ENCODE results near the gene FIBP. TPM values are rescaled to one million over a fixed set of nuclear protein-coding genes. Genes with fewer than 3 reads are reported as not detected.

FIBP gene
- total RNA-seq, 2 donors from 2014 or later, result 41.9 to 53.5 TPM

GRCh38 chr11:65882120-65883057 is 5.9 kb downstream of the FIBP start:
- DNase-seq, result no peak
- Histone ChIP-seq H3K27ac (no peak overlapping the region), H3K4me3 (no peak overlapping the region), H3K27me3 (no peaks in the 10 kb centered on the region), H3K4me1 (no peaks in the 10 kb centered on the region), H3K36me3 (peaks cover 7% of the 10 kb centered on the region), H3K9me3 (no peaks in the 10 kb centered on the region), H3K9ac (ENCODE audit: low read depth in 2 of 2, low read length in 2 of 2) (no peak overlapping the region)
- no peak for TF ChIP-seq CTCF (IDR thresholded peaks at IDR 0.05)
- intact Hi-C loops (cut with DNase I), result no loop called here

GRCh38 chr11:65880844-65881421 is 7.3 kb downstream of the FIBP start:
- Histone ChIP-seq H3K27me3 (no peaks in the 10 kb centered on the region), H3K27ac (no peak overlapping the region), H3K9ac (ENCODE audit: low read depth in 2 of 2, low read length in 2 of 2) (no peak overlapping the region), H3K36me3 (peaks cover 7% of the 10 kb centered on the region), H3K4me3 (no peak overlapping the region), H3K4me1 (no peaks in the 10 kb centered on the region), H3K9me3 (no peaks in the 10 kb centered on the region)
- no peak for TF ChIP-seq CTCF (IDR thresholded peaks at IDR 0.05)
- DNase-seq, result no peak
- intact Hi-C loops (cut with DNase I), result no loop called here

- H3K9ac ChIP-seq (ENCODE audit: low read depth in 2 of 2, low read length in 2 of 2), result no peak overlapping the region
- DNase-seq, result no peak
- no peaks in the 10 kb centered on the region for H3K27me3 ChIP-seq
- no peaks in the 10 kb centered on the region for H3K9me3 ChIP-seq
- intact Hi-C loops (cut with DNase I), result no loop called here
- H3K27ac ChIP-seq, result no peak overlapping the region
- no peak for TF ChIP-seq CTCF (IDR thresholded peaks at IDR 0.05)
- H3K4me1 ChIP-seq, result no peaks in the 10 kb centered on the region
- peaks cover 7% of the 10 kb centered on the region for H3K36me3 ChIP-seq
- no peak overlapping the region for H3K4me3 ChIP-seq
Measured at GRCh38 chr11:65880027-65880426, 8.2 kb downstream of the FIBP start.

GRCh38 chr11:65879617-65880016 is 8.7 kb downstream of the FIBP start, which contains the start of gene CTSW:
TSS of gene CTSW (plus strand) at chr11:65879837. CDS start at chr11:65879855, 18 bp downstream.
- no peak for DNase-seq
- no peak within 1 kb of the TSS for H3K4me3 ChIP-seq
- peaks cover 7% of the 10 kb centered on the region for H3K36me3 ChIP-seq
- no peak within 1 kb of the TSS for H3K9ac ChIP-seq (ENCODE audit: low read depth in 2 of 2, low read length in 2 of 2)
- intact Hi-C loops (cut with DNase I), result no loop called here
- H3K27me3 ChIP-seq, result no peaks in the 10 kb centered on the region
- H3K9me3 ChIP-seq, result no peaks in the 10 kb centered on the region
- H3K4me1 ChIP-seq, result no peaks in the 10 kb centered on the region
- no peak within 1 kb of the TSS for H3K27ac ChIP-seq
- no peak for TF ChIP-seq CTCF (IDR thresholded peaks at IDR 0.05)

GRCh38 chr11:65873318-65874156 is 14.7 kb downstream of the FIBP start:
- no peaks in the 10 kb centered on the region for H3K4me1 ChIP-seq
- no peaks in the 10 kb centered on the region for H3K27me3 ChIP-seq
- intact Hi-C loops (cut with DNase I), result no loop called here
- H3K9me3 ChIP-seq, result no peaks in the 10 kb centered on the region
- peak overlapping the region; percentile 75 to 88 for H3K9ac ChIP-seq (ENCODE audit: low read depth in 2 of 2, low read length in 2 of 2)
- no peak for TF ChIP-seq CTCF (IDR thresholded peaks at IDR 0.05)
- no peaks in the 10 kb centered on the region for H3K36me3 ChIP-seq
- peak overlapping the region; percentile 63 for H3K27ac ChIP-seq
- peak overlapping the region; percentile 33 for H3K4me3 ChIP-seq
- peak; percentile 97 for DNase-seq
